Esophagus squamous epithelium (tissue), 4 donors: ENCODE data around the gene PCDH12.

Experiments used
- POLR2A ChIP-seq, 4 donors: fragments of 450-650 bp; IDR thresholded peaks; one replicate each; pipeline ENCODE4 v1.6.1; 2017; ENCODE audit warnings: antibody characterized with exemption in 4 of 4, mild to moderate bottlenecking in 4 of 4, moderate library complexity in 3 of 4
- TF ChIP-seq, protein P1 (sequence below), 6 experiments: fragments of 450-650 bp in 4 of 6; fragments of 200-600 bp in 2 of 6; sonication (generic) in 2 of 6; IDR thresholded peaks; one replicate each; pipeline ENCODE4 v1.5.1; 2016 to 2019; ENCODE audit warnings: antibody characterized with exemption in 6 of 6, mild to moderate bottlenecking in 4 of 6, moderate library complexity in 4 of 6

DNA sequence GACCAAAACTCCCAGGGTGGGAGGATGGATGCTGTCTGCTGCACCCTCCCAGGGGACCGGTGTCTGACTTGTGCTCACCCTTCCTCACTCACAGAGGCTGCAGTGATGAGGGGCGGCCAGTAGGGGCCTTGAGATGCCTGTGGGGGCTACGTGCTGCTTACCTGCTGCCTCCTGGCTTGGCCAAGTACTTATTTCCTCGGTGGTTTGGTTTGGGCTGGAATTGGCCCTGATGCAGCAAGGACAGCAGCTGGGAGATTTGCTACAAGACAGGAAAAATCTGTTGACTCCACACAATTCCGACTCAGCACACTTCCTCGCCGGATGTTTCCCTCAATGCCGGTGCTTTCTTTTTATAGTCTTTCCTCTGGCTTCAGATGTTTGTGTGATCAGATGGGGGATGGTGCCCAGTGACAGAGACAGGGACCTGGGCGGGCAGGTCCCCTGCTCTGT lies 6.6 kb downstream of the PCDH12 start:
- TF ChIP-seq, protein P1, sequence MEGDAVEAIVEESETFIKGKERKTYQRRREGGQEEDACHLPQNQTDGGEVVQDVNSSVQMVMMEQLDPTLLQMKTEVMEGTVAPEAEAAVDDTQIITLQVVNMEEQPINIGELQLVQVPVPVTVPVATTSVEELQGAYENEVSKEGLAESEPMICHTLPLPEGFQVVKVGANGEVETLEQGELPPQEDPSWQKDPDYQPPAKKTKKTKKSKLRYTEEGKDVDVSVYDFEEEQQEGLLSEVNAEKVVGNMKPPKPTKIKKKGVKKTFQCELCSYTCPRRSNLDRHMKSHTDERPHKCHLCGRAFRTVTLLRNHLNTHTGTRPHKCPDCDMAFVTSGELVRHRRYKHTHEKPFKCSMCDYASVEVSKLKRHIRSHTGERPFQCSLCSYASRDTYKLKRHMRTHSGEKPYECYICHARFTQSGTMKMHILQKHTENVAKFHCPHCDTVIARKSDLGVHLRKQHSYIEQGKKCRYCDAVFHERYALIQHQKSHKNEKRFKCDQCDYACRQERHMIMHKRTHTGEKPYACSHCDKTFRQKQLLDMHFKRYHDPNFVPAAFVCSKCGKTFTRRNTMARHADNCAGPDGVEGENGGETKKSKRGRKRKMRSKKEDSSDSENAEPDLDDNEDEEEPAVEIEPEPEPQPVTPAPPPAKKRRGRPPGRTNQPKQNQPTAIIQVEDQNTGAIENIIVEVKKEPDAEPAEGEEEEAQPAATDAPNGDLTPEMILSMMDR (IDR thresholded peaks at IDR 0.05): peak in 2 of 6 experiments; percentile 6 to 7
- no peak for TF ChIP-seq POLR2A (IDR thresholded peaks at IDR 0.05)
